Heart right ventricle (tissue), 16 donors: ENCODE measurements around the gene DLGAP1. TPM values are rescaled to one million over a fixed set of nuclear protein-coding genes. Genes with fewer than 3 reads are reported as not detected.

Source experiments
- ATAC-seq, 8 donors: fragments of 200-7000 bp; cut with Tn5 transposase; one replicate each; pipeline ENCODE4 v1.9.1; 2020; ENCODE audit warnings: mild to moderate bottlenecking in 8 of 8, moderate library complexity in 8 of 8, moderate number of reproducible peaks in 1 of 8
- DNase-seq, 2 donors: peaks; one replicate each; pipeline ENCODE4 v3.0.0-alpha.2; 2020
- H3K27ac ChIP-seq, 10 donors: fragments of 200-600 bp; sonication (generic) in 2 of 10; one replicate each; pipeline versions ENCODE4 v1.5.0 to v1.8.0; 2020 to 2022; ENCODE audit warnings: mild to moderate bottlenecking in 3 of 10
- H3K27me3 ChIP-seq, 7 donors: fragments of 200-600 bp; one replicate each; pipeline ENCODE4 v1.8.0; 2021 to 2022; ENCODE audit warnings: mild to moderate bottlenecking in 2 of 7
- H3K36me3 ChIP-seq, 9 donors: fragments of 200-600 bp; sonication (generic) in 1 of 9; one replicate each; pipeline versions ENCODE4 v1.5.0 to v1.8.0; 2020 to 2022; ENCODE audit warnings: mild to moderate bottlenecking in 2 of 9
- H3K4me1 ChIP-seq, 9 donors: fragments of 200-600 bp; sonication (generic) in 1 of 9; one replicate each; pipeline versions ENCODE4 v1.5.0 to v1.8.0; 2020 to 2022; ENCODE audit warnings: mild to moderate bottlenecking in 4 of 9
- H3K4me3 ChIP-seq, 10 donors: fragments of 200-600 bp; sonication (generic) in 2 of 10; one replicate each; pipeline versions ENCODE4 v1.5.0 to v1.8.0; 2020 to 2022; ENCODE audit warnings: mild to moderate bottlenecking in 7 of 10, moderate library complexity in 2 of 10
- H3K9me3 ChIP-seq, 11 donors: fragments of 200-600 bp in 10 of 11; sonication (generic) in 2 of 11; one replicate each; pipeline versions ENCODE4 v1.5.0 to v1.8.0; 2013 to 2022; ENCODE audit warnings: mild to moderate bottlenecking in 2 of 11, control low read depth in 1 of 11, moderate library complexity in 1 of 11
- CTCF ChIP-seq, 9 donors: fragments of 200-600 bp; sonication (generic) in 2 of 9; IDR thresholded peaks; one replicate each; pipeline versions ENCODE4 v1.5.0 to v1.8.0; 2021 to 2022; ENCODE audit warnings: antibody characterized with exemption in 9 of 9, mild to moderate bottlenecking in 5 of 9, moderate library complexity in 1 of 9
- WGBS, 2 donors: extraction: QIAGEN DNeasy Blood & Tissue Kit; methylation state at CpG; one replicate each; pipeline ENCODE4 v1.1.7; 2013; ENCODE audit warnings: inconsistent platforms in 1 of 2; 5-methylcytosine and 5-hydroxymethylcytosine counted together
- intact Hi-C, 10 donors: fragments of 100-400 bp; cut with DNase I; formaldehyde crosslinking; loops; one replicate each; pipeline versions ENCODE4 v1.11.1 to v1.14.2; 2022
- polyA plus RNA-seq, 2 donors: library from polyadenylated mRNA; stranded (reverse); fragments of 200-250 nt; gene quantifications; one replicate each; pipeline ENCODE4 v1.2.3, GENCODE V29; 2013
- total RNA-seq, 10 donors: library from RNA; stranded (reverse); fragmentation: NEBNext Ultra II Directional in 3 of 10; extraction: Animal tissue kit (Norgen Biotek cat#: 25700) in 3 of 10; gene quantifications; one replicate each; pipeline versions ENCODE4 v1.2.1 to v1.2.4, GENCODE V29; 2021 to 2023
- donor health status: Arrhythmogenic right ventricular cardiomyopathy.
- donor health status: ischemic (EF 13 %, LVEDD 7.1; RV severe dilation, severe dysfunction).
- donor health status: healthy with polysubstance abuse.
- donor health status: DM: no; HTN: yes; CAD: no.
- donor health status: DM: no; HTN: no; CAD: no.
- donor health status: ischemic (EF 25% LVEDD 6.9; RV normal size, moderate dysfunction).
- donor health status: ischemic (EF 25% LVEDD 5.7; RV mildly dilated, moderate dysfunction).
- donor health status: healthy.
- donor health status: DM: yes; HTN: yes; CAD: no.
- donor health status: Ischemic cardiomyopathy.
- donor health status: ischemic (EF 35%, LVEDD 5.7; RV mildly dilated, moderate dysfunction).
- donor health status: nonischemic (EF 11% LVEDD 7.7; RV severe dilation, severe dysfunction).
- donor health status: DM: yes; HTN: yes; CAD: no.
- donor health status: PGD.
- donor health status: ischemic (EF 29% LVEDD 5.4; RV normal size, mild dysfunction).
- donor health status: nonischemic (EF 23%, LVEDD 6.1; RV moderate dilation, normal function).

DLGAP1 gene
- total and polyA plus RNA-seq, 12 donors = 0.07 to 7.2 (median 1.0) TPM; not detected in 2

GRCh38 chr18:3605954-3606443 is 849.1 kb downstream of the DLGAP1 start:
- Histone ChIP-seq H3K4me1 (peaks cover 15 to 52% (median 29%) of the 10 kb centered on the region in 9 donors), H3K4me3 (peak overlapping the region in 9 of 10 donors; percentile 2 to 58 (median 44)), H3K36me3 (no peaks in the 10 kb centered on the region), H3K9me3 (no peaks in the 10 kb centered on the region), H3K27me3 (no peaks in the 10 kb centered on the region), H3K27ac (peak overlapping the region; percentile 71 to 92 (median 88))
- DNase-seq (no peak), ATAC-seq (peak in 2 of 8 donors; percentile 7 to 9)
- no peak for TF ChIP-seq CTCF (IDR thresholded peaks at IDR 0.05)
- WGBS, 2 donors = 28 to 39% methylated on average over 9 of the region's 9 CpGs
- intact Hi-C loops = no loop called here

- no peak for ATAC-seq
- 13 to 24% methylated on average over 5 of the region's 5 CpGs for WGBS, 2 donors
- peaks cover 15 to 52% (median 29%) of the 10 kb centered on the region in 9 donors for H3K4me1 ChIP-seq
- intact Hi-C loops = no loop called here
- H3K27ac ChIP-seq = peak overlapping the region; percentile 71 to 92 (median 88)
- no peaks in the 10 kb centered on the region for H3K27me3 ChIP-seq
- no peaks in the 10 kb centered on the region for H3K9me3 ChIP-seq
- TF ChIP-seq CTCF (IDR thresholded peaks at IDR 0.05) = no peak
- no peak for DNase-seq
- peak overlapping the region in 9 of 10 donors; percentile 2 to 58 (median 44) for H3K4me3 ChIP-seq
- H3K36me3 ChIP-seq = no peaks in the 10 kb centered on the region
Observed at GRCh38 chr18:3605486-3605952, 849.6 kb downstream of the DLGAP1 start.

GRCh38 chr18:3604498-3605408 is 850.4 kb downstream of the DLGAP1 start:
- DNase-seq (no peak), ATAC-seq (peak; percentile 6 to 66 (median 52))
- no peaks in the 10 kb centered on the region for H3K9me3 ChIP-seq
- 15 to 29% methylated on average over 12 of the region's 12 CpGs for WGBS, 2 donors
- H3K27me3 ChIP-seq = no peaks in the 10 kb centered on the region
- H3K27ac ChIP-seq = peak overlapping the region; percentile 71 to 92 (median 88)
- no peak for TF ChIP-seq CTCF (IDR thresholded peaks at IDR 0.05)
- peak overlapping the region in 9 of 10 donors; percentile 0 to 58 (median 48) for H3K4me3 ChIP-seq
- intact Hi-C loops = loop anchor here in 1 of 10 donors (5.0 kb wide), 1 partner anchor 342 kb away; the partner anchor contains the start of gene MYL12B
- H3K36me3 ChIP-seq = no peaks in the 10 kb centered on the region
- peaks cover 15 to 52% (median 29%) of the 10 kb centered on the region in 9 donors for H3K4me1 ChIP-seq

GRCh38 chr18:3604235-3604497 is 850.9 kb downstream of the DLGAP1 start:
- 22 to 29% methylated on average over 4 of the region's 4 CpGs for WGBS, 2 donors
- peaks cover 15 to 52% (median 29%) of the 10 kb centered on the region in 9 donors for H3K4me1 ChIP-seq
- intact Hi-C loops = loop anchor here in 1 of 10 donors (5.0 kb wide), 1 partner anchor 342 kb away; the partner anchor contains the start of gene MYL12B
- H3K4me3 ChIP-seq = peak overlapping the region in 8 of 10 donors; percentile 16 to 58 (median 50)
- ATAC-seq = no peak
- H3K36me3 ChIP-seq = peaks cover 0 to 3% (median 0%) of the 10 kb centered on the region in 9 donors
- TF ChIP-seq CTCF (IDR thresholded peaks at IDR 0.05) = no peak
- H3K27ac ChIP-seq = peak overlapping the region; percentile 71 to 92 (median 88)
- no peaks in the 10 kb centered on the region for H3K27me3 ChIP-seq
- no peak for DNase-seq
- H3K9me3 ChIP-seq = no peaks in the 10 kb centered on the region
